OCI-LY7 (cell line): ENCODE results near the gene CTNNA2. TPM values are rescaled to one million over a fixed set of nuclear protein-coding genes. Genes with fewer than 3 reads are reported as not detected.

Experiments
- BruUV-seq: library from RNA; stranded (reverse); fragments of 400-500 nt; replicated peaks from 2 replicates; lab custom pipeline; 2021; lab: Mats Ljungman, UMichigan
- CTCF ChIA-PET: fragments of 300-600 bp; sonication (Branson Sonifier 250); formaldehyde crosslinking; loops from one replicate; lab custom pipeline; 2022; ENCODE audit warnings: antibody characterized with exemption; ENCODE audit not compliant: unreplicated experiment; lab: Charles Lee
- POLR2A ChIA-PET: fragments of 300-600 bp; sonication (Branson Sonifier 250); formaldehyde crosslinking; loops from one replicate; lab custom pipeline; 2022; ENCODE audit warnings: antibody characterized with exemption; lab: Charles Lee
- DNase-seq: peaks from one replicate; pipeline ENCODE4 v3.0.0-alpha.2; 2015; ENCODE audit warnings: low spot score
- H2AFZ ChIP-seq: fragments of 200-600 bp; sonication (generic), shearing (Covaris generic); 2 replicates; pipeline ENCODE4 v1.6.1; 2014; ENCODE audit warnings: mild to moderate bottlenecking, antibody characterized with exemption, low read length, moderate library complexity
- H3K27ac ChIP-seq: fragments of 200-600 bp; sonication (generic); 2 replicates; pipeline ENCODE4 v1.5.1; 2014; ENCODE audit warnings: mixed run types, low read depth, mild to moderate bottlenecking, moderate library complexity, low read length, inconsistent platforms; ENCODE audit not compliant: poor library complexity, severe bottlenecking
- H3K36me3 ChIP-seq: fragments of 200-600 bp; sonication (generic); 2 replicates; pipeline ENCODE4 v1.6.1; 2014; ENCODE audit warnings: mild to moderate bottlenecking, antibody characterized with exemption, low read length, moderate library complexity, mixed read lengths; ENCODE audit not compliant: insufficient read depth
- H3K4me1 ChIP-seq: fragments of 200-600 bp; sonication (generic); 2 replicates; pipeline ENCODE4 v1.5.1; 2014; ENCODE audit warnings: mild to moderate bottlenecking, low read length; ENCODE audit not compliant: insufficient read depth, poor library complexity, severe bottlenecking
- H3K4me2 ChIP-seq: fragments of 200-600 bp; sonication (generic); 2 replicates; pipeline ENCODE4 v1.6.1; 2014; ENCODE audit warnings: mild to moderate bottlenecking, low read length
- H3K4me3 ChIP-seq: fragments of 200-600 bp; sonication (generic); 2 replicates; pipeline ENCODE4 v1.5.1; 2014; ENCODE audit warnings: mild to moderate bottlenecking, low read depth, low read length; ENCODE audit not compliant: poor library complexity, severe bottlenecking
- H3K79me2 ChIP-seq: fragments of 200-600 bp; sonication (generic); 2 replicates; pipeline ENCODE4 v1.6.1; 2016; ENCODE audit warnings: low read depth, mild to moderate bottlenecking, low read length, moderate library complexity, mixed read lengths; ENCODE audit not compliant: insufficient read depth
- H3K9me2 ChIP-seq: fragments of 200-600 bp; sonication (generic); 2 replicates; pipeline ENCODE4 v1.6.1; 2016; ENCODE audit warnings: mild to moderate bottlenecking, low read length, mixed read lengths; ENCODE audit not compliant: insufficient read depth
- H3K9me3 ChIP-seq: fragments of 200-600 bp; sonication (generic); 2 replicates; pipeline ENCODE4 v1.6.1; 2014; ENCODE audit warnings: mild to moderate bottlenecking, mixed run types, low read length, mixed read lengths
- H4K20me1 ChIP-seq: fragments of 200-600 bp; sonication (generic); 2 replicates; pipeline ENCODE4 v1.6.1; 2014; ENCODE audit warnings: mild to moderate bottlenecking, antibody characterized with exemption, low read length, moderate library complexity, mixed read lengths; ENCODE audit not compliant: insufficient read depth
- EZH2phosphoT487 ChIP-seq: fragments of 200-600 bp; sonication (generic); IDR thresholded peaks from 2 replicates; pipeline ENCODE4 v1.6.1; 2018; ENCODE audit warnings: low read depth, borderline replicate concordance, mild to moderate bottlenecking, mixed run types, antibody characterized with exemption, low read length, moderate library complexity, mixed read lengths
- intact Hi-C: fragments of 100-400 bp; cut with micrococcal nuclease; formaldehyde crosslinking; loops from one replicate; pipeline ENCODE4 v1.10.0; 2022; ENCODE audit not compliant: unreplicated experiment
- total RNA-seq, 2 experiments: library from RNA; depleted of rRNA in 1 of 2; stranded (reverse); fragments of >200 nt in 1 of 2; shearing (Covaris generic) in 1 of 2; gene quantifications; 2 replicates each; pipeline ENCODE4 v1.2.3, GENCODE V29; 2014 to 2022
- TF ChIP-seq, protein P1 (sequence below): fragments of 200-600 bp; sonication (generic); conservative IDR thresholded peaks from 2 replicates; pipeline ENCODE4 v1.5.1; 2014; ENCODE audit warnings: mild to moderate bottlenecking, antibody characterized with exemption, low read length, moderate library complexity, mixed read lengths

Gene CTNNA2
- total RNA-seq, 2 experiments from 2014 or later: 0.19 to 2.7 TPM

DNA sequence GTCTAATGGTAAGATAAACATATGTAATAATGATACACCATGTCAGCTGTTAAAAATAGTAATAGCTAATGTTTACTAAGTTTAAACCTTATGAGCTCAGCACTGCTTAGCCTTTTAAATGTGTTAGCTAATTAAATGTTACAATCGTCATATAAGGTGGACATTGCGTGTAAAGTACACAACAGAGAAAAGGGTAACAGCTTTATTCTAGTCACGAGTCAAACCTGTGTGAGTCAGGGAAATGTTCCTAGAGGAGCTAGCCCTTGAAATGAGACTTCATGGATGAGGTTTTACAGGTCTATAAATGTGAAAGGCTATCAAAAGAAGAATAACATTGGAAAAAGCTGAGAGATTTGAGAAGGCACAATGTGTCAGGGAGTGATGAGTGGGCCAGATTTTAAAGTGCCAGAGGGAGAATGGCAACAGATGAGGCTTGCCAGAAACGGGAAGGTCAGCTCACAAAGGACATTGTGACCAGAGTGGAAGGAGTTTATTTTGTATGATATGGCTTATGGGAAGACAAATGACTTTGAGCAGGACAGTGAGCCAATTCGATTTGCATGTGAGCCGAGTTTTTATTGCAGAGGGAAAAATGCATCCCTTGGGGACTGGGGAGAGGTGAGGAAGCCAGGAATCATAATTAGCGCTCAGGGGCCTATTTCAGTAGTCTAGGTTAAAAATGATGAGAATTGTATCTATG lies 276.3 kb downstream of the CTNNA2 start:
- ChIA-PET CTCF (no interaction called here), POLR2A (interaction anchor here (0.9 to 1.6 kb wide), 3 partner anchors 12 to 16 kb away, joined by 3 to 6 read pairs (median 3); no protein-coding TSS in a partner anchor)
- DNase-seq: no peak
- no peaks in the 10 kb centered on the region for H3K36me3 ChIP-seq
- no peaks in the 10 kb centered on the region for H4K20me1 ChIP-seq
- H3K4me3 ChIP-seq: no peak overlapping the region
- BruUV-seq: no TSS peak
- intact Hi-C loops: no loop called here
- no peaks in the 10 kb centered on the region for H3K4me1 ChIP-seq
- no peak overlapping the region for H3K27ac ChIP-seq
- no peaks in the 10 kb centered on the region for H3K9me2 ChIP-seq
- H3K79me2 ChIP-seq: no peaks in the 10 kb centered on the region
- H3K4me2 ChIP-seq: no peak overlapping the region
- TF ChIP-seq, protein P1, sequence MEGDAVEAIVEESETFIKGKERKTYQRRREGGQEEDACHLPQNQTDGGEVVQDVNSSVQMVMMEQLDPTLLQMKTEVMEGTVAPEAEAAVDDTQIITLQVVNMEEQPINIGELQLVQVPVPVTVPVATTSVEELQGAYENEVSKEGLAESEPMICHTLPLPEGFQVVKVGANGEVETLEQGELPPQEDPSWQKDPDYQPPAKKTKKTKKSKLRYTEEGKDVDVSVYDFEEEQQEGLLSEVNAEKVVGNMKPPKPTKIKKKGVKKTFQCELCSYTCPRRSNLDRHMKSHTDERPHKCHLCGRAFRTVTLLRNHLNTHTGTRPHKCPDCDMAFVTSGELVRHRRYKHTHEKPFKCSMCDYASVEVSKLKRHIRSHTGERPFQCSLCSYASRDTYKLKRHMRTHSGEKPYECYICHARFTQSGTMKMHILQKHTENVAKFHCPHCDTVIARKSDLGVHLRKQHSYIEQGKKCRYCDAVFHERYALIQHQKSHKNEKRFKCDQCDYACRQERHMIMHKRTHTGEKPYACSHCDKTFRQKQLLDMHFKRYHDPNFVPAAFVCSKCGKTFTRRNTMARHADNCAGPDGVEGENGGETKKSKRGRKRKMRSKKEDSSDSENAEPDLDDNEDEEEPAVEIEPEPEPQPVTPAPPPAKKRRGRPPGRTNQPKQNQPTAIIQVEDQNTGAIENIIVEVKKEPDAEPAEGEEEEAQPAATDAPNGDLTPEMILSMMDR: no peak
- no peak for TF ChIP-seq EZH2phosphoT487
- no peak overlapping the region for H2AFZ ChIP-seq
- H3K9me3 ChIP-seq: no peaks in the 10 kb centered on the region

DNA sequence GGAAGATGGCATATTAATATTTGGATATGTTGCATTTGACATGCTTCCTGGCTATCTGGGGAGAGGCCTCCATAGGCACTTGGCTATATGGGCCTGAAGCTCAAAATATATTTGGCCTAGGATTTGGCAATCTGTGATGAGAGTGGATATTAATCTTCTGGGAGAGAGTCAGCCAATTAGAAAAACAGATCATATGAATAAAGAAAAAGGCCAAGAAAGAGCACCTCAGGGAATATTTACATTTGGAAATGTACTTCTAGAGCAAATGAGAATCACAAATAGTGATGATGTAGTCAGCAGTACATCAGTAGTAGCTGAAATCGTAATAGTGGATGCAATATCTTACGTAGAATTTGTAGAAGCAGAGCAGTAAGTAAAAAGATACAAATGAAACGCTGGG lies 277.0 kb downstream of the CTNNA2 start:
- Histone ChIP-seq H3K9me2 (no peaks in the 10 kb centered on the region), H3K36me3 (no peaks in the 10 kb centered on the region), H3K4me2 (no peak overlapping the region), H3K9me3 (no peaks in the 10 kb centered on the region), H3K79me2 (no peaks in the 10 kb centered on the region), H3K27ac (no peak overlapping the region), H3K4me3 (no peak overlapping the region), H2AFZ (no peak overlapping the region), H4K20me1 (no peaks in the 10 kb centered on the region), H3K4me1 (no peaks in the 10 kb centered on the region)
- TF ChIP-seq, protein P1: no peak
- TF ChIP-seq EZH2phosphoT487: no peak
- DNase-seq: no peak
- ChIA-PET POLR2A (interaction anchor here (0.9 to 1.6 kb wide), 3 partner anchors 13 to 16 kb away, joined by 3 to 6 read pairs (median 3); no protein-coding TSS in a partner anchor), CTCF (no interaction called here)
- no TSS peak for BruUV-seq
- intact Hi-C loops: no loop called here

DNA sequence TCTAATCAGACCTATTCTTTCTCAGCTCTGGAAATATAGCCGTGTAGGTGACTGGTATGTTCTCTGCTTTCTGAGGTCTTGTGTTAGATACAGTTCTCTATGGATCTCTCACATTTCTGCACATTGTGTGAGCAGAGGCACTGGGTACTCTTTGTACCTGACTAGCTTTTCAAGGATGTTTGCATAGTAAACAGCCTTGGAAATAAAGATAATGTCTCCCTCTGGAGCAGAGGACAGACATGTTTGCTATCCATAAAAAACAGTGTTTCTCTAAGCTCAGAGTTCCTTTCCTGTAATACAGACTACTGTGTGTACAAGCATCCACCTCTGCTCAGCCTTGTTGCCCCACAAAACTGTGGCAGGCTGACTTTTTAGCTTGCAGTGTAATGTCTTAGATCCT lies 279.2 kb downstream of the CTNNA2 start:
- H2AFZ ChIP-seq: no peak overlapping the region
- no peaks in the 10 kb centered on the region for H3K9me3 ChIP-seq
- no peaks in the 10 kb centered on the region for H4K20me1 ChIP-seq
- no peak overlapping the region for H3K4me3 ChIP-seq
- no peak overlapping the region for H3K4me2 ChIP-seq
- H3K4me1 ChIP-seq: no peaks in the 10 kb centered on the region
- no peaks in the 10 kb centered on the region for H3K79me2 ChIP-seq
- CTCF ChIA-PET: no interaction called here
- POLR2A ChIA-PET: interaction anchor here (0.6 kb wide), 2 partner anchors 9 to 74 kb away, joined by 3 to 6 read pairs; no protein-coding TSS in a partner anchor
- no peak overlapping the region for H3K27ac ChIP-seq
- H3K36me3 ChIP-seq: no peaks in the 10 kb centered on the region
- no peak for DNase-seq
- TF ChIP-seq, protein P1: no peak
- no peak for TF ChIP-seq EZH2phosphoT487
- no TSS peak for BruUV-seq
- no peaks in the 10 kb centered on the region for H3K9me2 ChIP-seq
- intact Hi-C loops: no loop called here
